ENCODE data around the gene C1QTNF12.
A peak's percentile ranks its signal among the peaks of the same experiment; 100 is the strongest.

DNA sequence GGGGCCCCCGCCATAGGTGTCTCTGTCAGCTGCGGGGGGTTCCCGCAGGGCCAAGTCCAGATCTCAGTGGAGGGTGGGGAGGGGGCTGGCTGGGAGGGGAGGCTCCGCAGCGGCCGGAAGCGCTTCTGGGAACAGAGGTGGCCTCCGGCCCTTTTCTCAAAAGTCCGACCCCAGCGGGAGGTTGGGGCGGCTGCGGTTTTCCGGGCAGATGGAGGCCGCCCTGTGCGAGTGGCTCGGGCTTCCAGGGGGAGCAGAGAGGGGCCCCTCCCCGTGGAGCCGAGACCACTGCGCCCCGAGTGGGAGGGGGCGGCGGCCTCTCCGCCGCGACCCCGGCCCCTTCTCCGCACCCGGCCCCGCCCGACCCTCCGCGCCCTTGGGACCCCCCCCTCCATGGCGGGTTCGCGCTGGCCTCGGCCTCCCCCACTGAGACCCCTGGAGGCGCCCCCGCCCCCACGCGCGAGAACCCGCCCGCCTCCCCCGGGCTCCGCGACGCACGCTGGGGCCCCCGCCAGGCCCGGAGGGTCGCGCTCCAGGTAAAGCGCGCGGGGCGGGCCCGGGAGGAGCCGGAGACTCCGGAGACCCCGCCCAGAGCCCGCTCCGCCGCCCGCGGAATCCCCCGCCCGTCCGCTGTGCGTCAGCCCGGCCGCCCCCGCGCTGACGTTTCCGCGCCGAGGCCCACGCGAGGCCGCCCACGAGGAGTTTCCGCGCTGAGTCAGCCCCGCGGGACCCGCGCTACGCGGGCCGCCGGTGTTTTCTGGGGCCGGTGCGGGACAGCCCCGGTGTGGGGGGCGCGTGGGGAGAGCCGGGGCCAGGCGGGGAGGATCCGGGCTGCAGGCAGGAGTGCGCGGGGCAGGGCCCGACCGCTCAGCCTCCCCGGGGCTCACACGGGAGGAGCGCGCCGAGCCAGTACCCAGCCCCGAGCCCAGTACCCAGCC, 45.4 kb downstream of the C1QTNF12 start:
- TF ChIP-seq, protein P1, sequence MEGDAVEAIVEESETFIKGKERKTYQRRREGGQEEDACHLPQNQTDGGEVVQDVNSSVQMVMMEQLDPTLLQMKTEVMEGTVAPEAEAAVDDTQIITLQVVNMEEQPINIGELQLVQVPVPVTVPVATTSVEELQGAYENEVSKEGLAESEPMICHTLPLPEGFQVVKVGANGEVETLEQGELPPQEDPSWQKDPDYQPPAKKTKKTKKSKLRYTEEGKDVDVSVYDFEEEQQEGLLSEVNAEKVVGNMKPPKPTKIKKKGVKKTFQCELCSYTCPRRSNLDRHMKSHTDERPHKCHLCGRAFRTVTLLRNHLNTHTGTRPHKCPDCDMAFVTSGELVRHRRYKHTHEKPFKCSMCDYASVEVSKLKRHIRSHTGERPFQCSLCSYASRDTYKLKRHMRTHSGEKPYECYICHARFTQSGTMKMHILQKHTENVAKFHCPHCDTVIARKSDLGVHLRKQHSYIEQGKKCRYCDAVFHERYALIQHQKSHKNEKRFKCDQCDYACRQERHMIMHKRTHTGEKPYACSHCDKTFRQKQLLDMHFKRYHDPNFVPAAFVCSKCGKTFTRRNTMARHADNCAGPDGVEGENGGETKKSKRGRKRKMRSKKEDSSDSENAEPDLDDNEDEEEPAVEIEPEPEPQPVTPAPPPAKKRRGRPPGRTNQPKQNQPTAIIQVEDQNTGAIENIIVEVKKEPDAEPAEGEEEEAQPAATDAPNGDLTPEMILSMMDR (IDR thresholded peaks at IDR 0.05), result no peak
- no peak for TF ChIP-seq EP300 (IDR thresholded peaks at IDR 0.05)
- no peak for TF ChIP-seq POLR2A (IDR thresholded peaks at IDR 0.05)
- peak in 1 of 4 donors; percentile 29 for TF ChIP-seq POLR2AphosphoS5 (IDR thresholded peaks at IDR 0.05)

Measured in sigmoid colon (tissue), 4 donors.